Hepatocyte (in vitro differentiated cells): Measurements from ENCODE around the gene TMEM272.

ENCODE experiments used
- CTCF ChIP-seq: fragments of 200-600 bp; sonication (generic); IDR thresholded peaks from 2 replicates; pipeline ENCODE4 v1.5.1; 2016; ENCODE audit warnings: antibody characterized with exemption, mild to moderate bottlenecking; ENCODE audit not compliant: poor library complexity
- EZH2 ChIP-seq: fragments of 200-600 bp; sonication (generic); IDR thresholded peaks from 2 replicates; pipeline ENCODE4 v1.6.1; 2016; ENCODE audit warnings: antibody characterized with exemption, mild to moderate bottlenecking, borderline replicate concordance
- EZH2phosphoT487 ChIP-seq: fragments of 200-600 bp; sonication (generic); IDR thresholded peaks from one replicate; pipeline ENCODE4 v1.6.1; 2018; ENCODE audit warnings: antibody characterized with exemption, mild to moderate bottlenecking, low read depth, moderate library complexity; ENCODE audit not compliant: unreplicated experiment, severe bottlenecking

DNA sequence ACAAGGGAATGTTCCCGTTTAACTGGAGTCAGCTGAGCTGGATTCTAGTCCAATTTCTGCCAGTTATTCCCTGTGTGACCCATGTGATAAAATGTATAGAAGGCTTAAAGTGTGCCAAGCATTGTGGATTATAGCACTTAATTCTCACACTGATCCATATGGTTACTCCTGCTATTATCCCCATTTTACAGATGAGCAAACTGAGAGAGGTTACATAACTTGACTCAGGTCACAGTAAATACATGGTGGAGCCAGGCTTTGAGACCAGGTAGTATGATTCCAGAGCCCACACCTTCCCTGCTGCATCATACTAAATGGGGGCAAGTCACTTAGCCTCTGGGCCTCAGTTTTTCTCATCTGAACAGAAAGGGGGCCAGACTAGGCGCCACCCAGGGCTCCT is 39.1 kb downstream of the TMEM272 start:
- no peak for TF ChIP-seq CTCF
- TF ChIP-seq EZH2phosphoT487 = no peak
- no peak for TF ChIP-seq EZH2
